Placental epithelial cell (primary cell): Measurements from ENCODE around the gene EEPD1. TPM values are rescaled to one million over a fixed set of nuclear protein-coding genes. Genes with fewer than 3 reads are reported as not detected.

ENCODE experiments used
- small RNA-seq: library from RNA; depleted of rRNA; stranded (forward); fragments of <200 nt; gene quantifications from one replicate; pipeline ENCODE3, GENCODE V24; 2012
- total RNA-seq: library from RNA; depleted of rRNA; stranded (reverse); fragments of >200 nt; gene quantifications from 2 replicates; pipeline ENCODE4 v1.2.3, GENCODE V29; 2012

Gene EEPD1
- 0.76 and 2.7 TPM in 2 replicates for total RNA-seq

DNA sequence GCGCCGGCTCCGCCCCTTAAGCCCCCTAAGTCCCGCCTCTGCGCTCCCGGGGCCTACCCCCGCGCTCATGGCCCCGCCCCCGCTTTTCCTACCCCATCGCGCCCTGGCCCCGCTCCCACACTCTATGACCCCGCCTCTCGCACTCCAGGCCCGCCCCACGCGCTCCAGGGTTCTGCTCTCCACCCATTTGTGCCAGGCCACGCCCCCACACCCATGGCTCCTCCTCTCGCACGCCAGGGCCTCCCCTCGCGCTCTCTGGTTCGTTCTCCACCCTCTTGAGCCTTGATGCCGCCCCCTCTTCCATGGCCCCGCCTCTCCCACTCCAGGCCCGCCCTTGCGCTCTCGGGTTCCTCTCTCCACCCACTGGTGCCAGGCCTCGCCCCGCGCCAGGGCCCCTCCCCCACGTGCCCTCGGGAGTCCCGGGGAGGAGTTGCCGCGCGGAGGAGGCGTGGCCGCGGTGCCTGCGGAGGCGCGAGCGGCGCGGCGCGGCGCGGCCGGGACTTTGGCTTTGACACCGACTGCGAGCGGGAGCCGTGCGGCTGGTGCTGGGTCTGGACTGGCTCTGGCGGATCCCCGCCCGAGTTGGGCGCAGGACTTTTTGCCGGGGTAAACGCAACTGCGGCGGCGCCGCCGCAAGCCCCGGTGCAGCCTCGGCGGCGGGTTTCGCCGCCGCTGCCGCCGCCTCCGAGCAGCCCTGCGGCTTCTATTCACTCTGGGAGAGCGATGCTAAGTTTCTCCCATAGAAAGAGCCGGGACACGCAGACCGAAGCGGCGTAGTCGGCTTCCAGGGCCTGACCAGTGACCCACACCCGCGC, at the start of gene EEPD1:
Gene EEPD1 (plus strand): TSS at position 499 of the 815 bp plus-strand sequence. CDS start 1,071 bp downstream, outside the sequence.

Small RNAs within 50 kb of the gene (small RNA-seq; reads per million reads assigned to genes)
- gene AC006960.1 (not detected), gene AC007327.1 (not detected), gene RF00019 (not detected)

Other genes with a start within 250 kb of the EEPD1 start
- 79.3 and 271 TPM in 2 replicates for gene ANLN, start 236.6 kb downstream of the EEPD1 start, total RNA-seq